Iris pigment epithelial cell (primary cell): ENCODE results near the gene ATP2A2.
"Not testable (repeated sequence)": the region's sequence is repeated elsewhere in the genome, so short reads cannot be mapped to it uniquely, and the experiment has no call there.

ENCODE experiments used
- DNase-seq: peaks from one replicate; pipeline ENCODE4 v3.0.0-alpha.2; 2011; ENCODE audit warnings: low read depth

Gene ATP2A2

DNA sequence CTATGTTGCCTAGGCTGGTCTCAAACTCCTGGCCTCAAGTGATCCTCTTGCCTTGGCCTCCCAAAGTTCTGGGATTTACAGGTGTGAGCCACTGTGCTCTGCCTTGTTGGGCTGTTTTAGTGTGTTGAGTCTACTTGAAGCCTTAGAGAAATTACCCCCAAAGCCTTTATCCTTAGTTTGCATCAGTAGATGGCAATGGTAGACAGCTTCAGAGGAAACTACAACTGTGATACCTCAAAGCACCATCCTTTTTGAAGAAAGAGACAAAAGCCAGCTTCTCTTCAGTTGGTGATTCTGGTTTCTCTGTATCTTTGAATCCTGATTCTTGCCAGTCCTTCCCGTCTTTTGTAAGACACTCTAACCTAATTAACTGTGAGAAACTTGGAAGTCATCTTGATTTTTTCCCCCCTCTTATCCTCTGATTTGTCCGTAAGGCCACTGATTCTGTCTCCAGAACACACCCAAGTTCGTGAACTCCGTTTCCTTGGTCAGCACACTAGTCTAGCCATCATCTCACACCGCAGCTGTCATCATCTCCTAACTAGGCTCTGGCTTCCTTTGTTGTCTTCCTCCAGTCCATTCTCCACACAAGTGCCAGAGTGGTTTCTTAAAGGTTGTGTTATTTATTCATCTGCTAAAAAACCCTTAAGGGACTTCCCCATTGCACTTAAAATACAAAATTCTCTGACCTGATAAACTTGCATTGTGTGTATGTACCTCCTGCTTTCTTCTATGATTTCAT is 20.2 kb downstream of the ATP2A2 start:
- peak; percentile 50 for DNase-seq

- peak; percentile 84 for DNase-seq
Observed at GRCh38 chr12:110304061-110304551, 23.1 kb downstream of the ATP2A2 start.

DNA sequence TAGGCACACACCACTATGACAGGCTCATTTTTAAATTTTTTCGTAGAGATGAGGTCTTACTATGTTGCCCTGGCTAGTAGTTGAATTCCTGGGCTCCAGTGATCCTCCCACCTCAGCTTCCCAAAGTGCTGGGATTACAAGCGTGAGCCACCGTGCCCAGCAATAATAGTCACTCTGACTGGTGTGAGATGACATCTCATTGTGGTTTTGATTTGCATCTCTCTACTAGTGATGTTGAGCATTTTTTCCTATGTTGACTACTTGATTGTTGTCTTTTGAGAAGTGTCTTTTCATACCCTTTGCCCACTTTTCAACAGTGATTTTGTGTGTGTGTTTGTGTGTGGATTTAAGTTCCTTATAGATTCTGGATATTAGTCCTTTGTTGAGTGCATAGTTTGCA is 26.3 kb downstream of the ATP2A2 start:
- no peak for DNase-seq

GRCh38 chr12:110310763-110311162 is 29.7 kb downstream of the ATP2A2 start:
- peak; percentile 55 for DNase-seq

- DNase-seq: no peak
Observed at GRCh38 chr12:110311903-110312302, 30.9 kb downstream of the ATP2A2 start.

DNA sequence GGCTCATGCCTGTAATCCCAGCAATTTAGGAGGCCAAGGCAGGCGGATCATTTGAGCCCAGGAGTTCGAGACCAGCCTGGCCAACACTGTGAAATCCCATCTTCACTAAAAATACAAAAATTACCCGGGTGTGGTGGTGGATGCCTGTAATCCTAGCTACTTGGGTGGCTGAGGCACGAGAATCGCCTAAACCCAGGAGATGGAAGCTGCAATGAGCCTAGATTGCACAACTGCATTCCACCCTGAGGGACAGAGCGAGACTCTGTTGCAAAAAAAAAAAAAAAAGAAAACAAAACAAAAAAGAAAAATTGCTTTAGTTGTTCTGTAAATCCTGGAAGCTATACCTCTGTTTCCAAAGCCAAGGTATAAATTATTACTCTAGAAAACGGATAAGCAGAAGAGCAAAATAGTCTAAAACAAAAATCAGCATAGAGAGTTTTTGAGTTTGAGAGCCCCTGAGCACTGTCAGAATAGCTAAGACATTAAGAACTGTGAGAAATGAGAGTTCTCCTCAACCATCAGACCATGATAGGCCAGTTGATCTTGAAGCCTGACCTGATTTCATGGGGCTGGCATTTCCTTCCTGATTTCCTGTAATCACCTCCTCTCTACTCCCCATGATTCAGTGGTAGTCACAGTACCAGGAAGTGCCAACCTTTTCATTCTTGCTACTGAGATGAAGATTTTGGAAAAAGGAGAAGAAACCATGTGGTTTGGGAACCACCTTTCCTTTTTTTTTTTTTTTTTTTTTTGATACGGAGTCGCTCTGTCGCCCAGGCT is 31.7 kb downstream of the ATP2A2 start:
- peak; percentile 85 for DNase-seq

DNA sequence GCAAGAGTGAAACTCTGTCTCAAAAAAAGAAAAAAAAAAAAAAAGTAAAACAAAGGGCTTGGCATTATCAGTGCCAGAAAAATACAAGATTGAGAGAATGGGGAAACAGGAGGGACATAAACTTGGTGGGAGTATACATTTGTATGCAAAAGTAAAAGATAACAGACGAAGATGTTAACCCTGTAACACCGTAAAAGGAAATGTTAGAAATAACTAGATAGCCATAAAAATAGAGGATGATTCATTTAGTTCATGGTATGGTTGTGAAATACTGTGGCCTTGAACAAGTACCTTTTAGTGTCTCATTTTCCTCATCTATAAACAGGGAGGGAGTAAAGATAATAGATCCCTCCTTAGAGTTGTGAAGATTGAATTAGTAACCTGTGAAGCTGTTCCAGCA is 33.3 kb downstream of the ATP2A2 start:
- peak; percentile 89 for DNase-seq

DNA sequence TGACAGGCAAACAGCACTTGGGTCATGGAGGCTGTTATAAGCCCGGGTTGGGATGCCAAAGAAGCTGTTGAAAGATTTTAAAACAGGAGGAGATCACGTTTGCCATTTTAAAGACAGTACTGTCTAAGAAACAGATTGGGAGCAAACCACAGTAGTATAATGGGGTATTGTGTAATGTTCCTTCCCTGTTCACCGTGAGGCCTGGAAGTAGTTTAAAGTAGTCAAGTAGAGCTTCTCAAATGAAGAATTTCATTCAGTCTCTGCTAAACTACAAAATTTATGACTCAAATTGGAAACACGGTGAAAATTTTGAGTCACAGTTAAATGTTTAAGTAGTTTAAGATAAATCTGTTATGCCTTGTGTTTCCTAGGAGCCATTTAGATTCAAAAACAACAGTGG is 35.8 kb downstream of the ATP2A2 start:
- DNase-seq: peak; percentile 88

- DNase-seq: peak; percentile 86
Observed at GRCh38 chr12:110317911-110318310, 36.9 kb downstream of the ATP2A2 start.

- DNase-seq: no peak
Observed at GRCh38 chr12:110320550-110320949, 39.5 kb downstream of the ATP2A2 start.

DNA sequence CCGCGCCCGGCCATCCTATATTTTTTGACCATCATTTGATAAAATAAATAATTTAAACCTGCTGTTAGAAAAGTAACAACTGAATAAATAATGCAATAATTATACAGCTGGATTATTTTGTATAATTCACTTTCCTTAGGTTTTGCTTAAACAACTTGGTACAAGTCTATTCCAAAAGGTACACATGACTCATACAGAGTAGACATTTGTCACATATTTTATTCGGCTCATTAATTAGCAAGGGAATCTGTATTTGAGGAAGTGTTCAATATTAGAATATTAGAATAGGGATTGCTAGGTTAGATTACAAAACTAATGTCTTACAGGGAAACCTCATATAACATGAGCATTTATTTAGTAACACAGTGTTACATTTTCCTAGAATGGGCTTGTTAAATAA is 48.7 kb downstream of the ATP2A2 start:
- no peak for DNase-seq

DNA sequence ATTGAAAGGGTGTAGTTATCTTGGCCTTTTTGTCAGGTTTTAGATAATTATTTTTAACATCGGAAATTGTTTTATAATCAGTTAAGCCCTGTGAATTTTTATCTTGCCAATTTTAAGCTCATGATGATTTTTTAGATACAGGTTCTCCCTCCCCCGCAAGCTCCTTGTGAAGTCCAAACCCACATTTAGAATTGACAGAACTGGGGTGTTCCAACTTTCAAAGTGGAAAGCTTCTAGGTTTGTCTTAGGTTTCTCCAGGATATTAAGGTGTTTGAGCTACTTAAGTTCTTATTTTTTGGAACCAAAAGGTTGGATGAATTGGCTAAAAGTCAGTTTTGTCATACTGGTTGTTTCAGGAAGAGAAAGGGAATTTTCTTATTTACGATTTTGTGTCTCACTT is 49.1 kb downstream of the ATP2A2 start:
- DNase-seq: no peak

- DNase-seq: peak; percentile 86
Observed at GRCh38 chr12:110330544-110330943, 49.5 kb downstream of the ATP2A2 start.

DNA sequence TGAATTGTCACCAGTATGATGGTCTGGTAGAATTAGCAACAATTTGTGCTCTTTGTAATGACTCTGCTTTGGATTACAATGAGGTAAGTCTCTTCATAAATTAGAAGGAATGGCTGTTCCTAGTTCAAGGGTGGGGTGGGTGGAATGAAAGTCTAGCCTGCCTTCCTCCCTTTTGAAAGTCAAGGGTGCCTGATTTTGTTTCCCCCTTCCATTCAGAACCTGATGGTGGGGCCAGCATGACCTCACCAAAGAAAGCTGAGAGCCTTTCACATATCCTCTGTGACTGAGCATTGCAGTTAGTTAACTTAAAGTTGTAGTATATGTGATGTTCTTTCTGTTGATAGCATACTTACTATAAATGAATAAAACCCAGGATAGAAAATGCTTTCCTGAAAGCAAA is 52.2 kb downstream of the ATP2A2 start:
- no peak for DNase-seq

DNA sequence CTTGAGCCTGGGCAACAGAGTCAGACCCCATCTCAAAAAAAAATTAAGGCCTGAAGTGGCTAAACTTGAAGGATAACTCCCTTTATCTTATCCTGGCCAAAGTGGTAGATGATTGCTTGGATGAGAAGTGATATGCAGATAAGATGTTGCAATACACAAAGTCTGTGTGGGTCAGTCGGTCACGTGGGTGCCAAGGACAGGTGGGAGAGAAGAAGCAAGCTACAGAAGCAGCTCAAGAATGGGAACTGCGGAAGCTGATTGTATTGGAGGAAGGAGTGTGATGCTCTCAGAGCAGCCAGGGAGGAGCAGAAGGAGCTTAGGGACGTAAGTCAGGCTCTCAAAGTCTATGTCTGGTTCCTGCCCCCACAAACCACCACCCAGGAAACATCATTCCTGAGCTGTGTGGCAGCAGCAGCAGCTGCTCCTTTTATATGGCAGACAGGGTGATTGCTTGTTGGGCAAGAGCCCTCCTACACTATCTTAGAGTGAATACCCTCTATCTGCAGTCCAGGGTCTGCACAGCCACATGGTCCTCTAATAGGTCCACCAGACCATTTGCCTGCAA is 54.5 kb downstream of the ATP2A2 start:
- DNase-seq: no peak

DNA sequence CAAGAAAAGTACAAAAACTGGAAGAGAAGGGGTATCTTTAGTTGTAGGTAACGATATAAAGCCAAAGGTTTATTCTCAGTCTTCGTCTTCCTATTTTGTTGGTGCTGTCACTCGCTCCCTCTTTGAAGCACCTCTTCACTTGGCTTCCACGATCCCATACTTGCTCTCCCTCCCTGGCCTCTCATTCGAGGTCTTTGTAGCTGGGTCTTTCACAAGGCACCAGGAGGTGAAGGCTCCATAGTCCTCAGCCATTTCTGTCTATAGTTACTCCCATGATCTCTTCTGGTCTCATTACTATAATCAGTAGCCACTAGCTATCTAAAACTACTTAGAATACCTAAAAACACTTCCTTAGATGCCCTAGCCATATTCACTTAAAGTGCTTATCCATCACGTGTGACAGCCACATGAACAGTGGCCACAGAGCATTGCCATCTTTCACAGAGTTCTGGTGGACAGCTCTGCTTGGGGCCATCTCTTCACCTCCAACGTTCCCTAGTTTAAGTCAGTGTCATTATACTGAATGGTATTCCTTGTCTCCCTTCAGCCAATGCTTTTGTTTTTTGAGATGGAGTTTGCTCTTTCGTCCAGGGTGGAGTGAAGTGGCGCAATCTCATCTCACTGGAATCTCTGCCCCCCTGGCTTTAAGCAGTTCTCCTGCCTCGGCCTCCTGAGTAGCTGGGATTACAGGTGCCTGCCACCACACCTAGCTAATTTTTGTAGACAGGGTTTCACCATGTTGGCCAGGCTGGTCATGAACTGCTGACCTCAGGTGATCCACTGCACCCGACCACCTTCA is 57.1 kb downstream of the ATP2A2 start:
- no peak for DNase-seq

- no peak for DNase-seq
Observed at GRCh38 chr12:110338754-110339153, 57.7 kb downstream of the ATP2A2 start.

- DNase-seq: no peak
Observed at GRCh38 chr12:110339184-110339952, 58.3 kb downstream of the ATP2A2 start.

GRCh38 chr12:110340261-110340660 is 59.2 kb downstream of the ATP2A2 start:
- not testable (repeated sequence) for DNase-seq

DNA sequence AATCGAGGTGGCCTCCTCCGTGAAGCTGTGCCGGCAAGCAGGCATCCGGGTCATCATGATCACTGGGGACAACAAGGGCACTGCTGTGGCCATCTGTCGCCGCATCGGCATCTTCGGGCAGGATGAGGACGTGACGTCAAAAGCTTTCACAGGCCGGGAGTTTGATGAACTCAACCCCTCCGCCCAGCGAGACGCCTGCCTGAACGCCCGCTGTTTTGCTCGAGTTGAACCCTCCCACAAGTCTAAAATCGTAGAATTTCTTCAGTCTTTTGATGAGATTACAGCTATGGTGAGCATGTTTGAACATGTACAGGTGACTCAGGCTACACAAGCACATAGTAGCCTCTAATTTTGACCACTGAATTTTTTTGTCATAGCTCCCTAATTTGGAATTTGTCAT is 59.7 kb downstream of the ATP2A2 start:
- DNase-seq: no peak

DNA sequence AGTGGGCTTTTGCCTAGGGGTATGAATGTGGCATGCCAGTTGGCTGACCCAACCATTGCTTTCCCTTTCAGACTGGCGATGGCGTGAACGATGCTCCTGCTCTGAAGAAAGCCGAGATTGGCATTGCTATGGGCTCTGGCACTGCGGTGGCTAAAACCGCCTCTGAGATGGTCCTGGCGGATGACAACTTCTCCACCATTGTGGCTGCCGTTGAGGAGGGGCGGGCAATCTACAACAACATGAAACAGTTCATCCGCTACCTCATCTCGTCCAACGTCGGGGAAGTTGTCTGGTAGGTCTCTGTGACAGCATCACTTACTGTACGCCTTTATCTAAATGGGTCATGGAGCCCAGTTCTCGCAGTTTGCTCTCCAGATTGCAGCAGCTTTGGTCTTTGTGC is 61.1 kb downstream of the ATP2A2 start:
- no peak for DNase-seq
